ENCODE data around the gene RAD51B.

- no peak for TF ChIP-seq EZH2 (IDR thresholded peaks at IDR 0.05; ENCODE audit: low read depth)
- no peak for TF ChIP-seq CTCF (conservative IDR thresholded peaks at IDR 0.05)
Observed at GRCh38 chr14:68405961-68406360, 586.4 kb downstream of the RAD51B start.
